HG03045 (cell line): ENCODE measurements around the gene ALCAM.
"Not testable (repeated sequence)": the region's sequence is repeated elsewhere in the genome, so short reads cannot be mapped to it uniquely, and the experiment has no call there.

ENCODE experiments used
- ATAC-seq: cut with Tn5 transposase; IDR thresholded peaks from one replicate; pipeline ENCODE4 v1.9.1; 2021; ENCODE audit warnings: mild to moderate bottlenecking, moderate library complexity; ENCODE audit not compliant: unreplicated experiment

ALCAM gene

DNA sequence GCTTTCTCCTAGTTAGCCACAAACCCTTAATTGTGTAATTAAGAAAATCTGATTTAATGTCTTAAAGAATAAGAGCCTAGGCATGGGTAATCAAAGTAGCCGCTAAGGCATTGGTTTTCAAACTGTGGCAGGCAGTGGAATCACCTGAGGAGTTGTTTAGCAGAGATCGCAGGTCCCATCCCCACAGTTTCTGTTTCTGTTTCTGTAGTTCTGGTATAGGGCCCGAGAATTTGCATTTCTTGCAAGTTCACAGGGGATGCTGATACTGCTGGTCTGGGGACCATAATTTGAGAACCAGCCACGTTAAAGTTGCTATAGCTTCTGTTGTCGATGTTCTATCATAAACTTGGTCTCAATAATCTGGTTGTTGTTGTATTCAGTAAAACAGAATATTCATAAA lies 204.3 kb downstream of the ALCAM start:
- ATAC-seq, result no peak

DNA sequence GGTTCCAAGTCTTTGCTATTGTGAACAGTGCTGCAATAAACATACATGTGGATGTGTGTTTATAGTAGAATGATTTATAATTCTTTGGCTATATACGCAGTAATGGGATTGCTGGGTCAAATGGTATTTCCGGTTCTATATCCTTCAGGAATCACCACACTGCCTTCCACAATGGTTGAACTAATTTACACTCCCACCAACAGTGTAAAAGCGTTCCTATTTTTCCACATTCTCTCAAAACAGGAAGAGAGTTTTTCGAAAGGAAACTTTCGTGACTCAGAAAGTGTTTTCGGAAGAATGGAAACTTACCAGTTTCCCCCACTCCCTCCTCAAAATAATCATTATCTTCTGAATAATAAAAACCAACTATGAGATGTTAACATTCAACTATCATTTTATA lies 205.8 kb downstream of the ALCAM start:
- ATAC-seq, result no peak

DNA sequence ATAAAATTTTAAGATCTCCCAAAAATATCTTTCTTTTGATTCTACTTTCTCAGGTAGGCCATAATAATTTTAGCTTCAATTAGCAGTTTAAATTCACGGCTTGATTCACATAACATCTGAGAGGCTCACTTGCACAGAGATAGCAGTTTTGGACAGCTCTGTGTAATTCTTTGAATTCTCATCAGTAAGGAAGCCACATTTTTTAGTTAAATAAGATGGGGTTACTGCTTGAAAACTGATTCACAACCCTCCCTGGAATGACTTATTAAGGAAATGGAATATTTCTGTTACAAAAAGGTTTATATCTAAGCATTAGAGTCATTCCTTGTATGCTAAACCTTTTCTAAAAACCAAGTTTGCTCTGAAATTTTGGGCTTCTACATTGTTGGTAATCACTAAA lies 212.7 kb downstream of the ALCAM start:
- no peak for ATAC-seq

DNA sequence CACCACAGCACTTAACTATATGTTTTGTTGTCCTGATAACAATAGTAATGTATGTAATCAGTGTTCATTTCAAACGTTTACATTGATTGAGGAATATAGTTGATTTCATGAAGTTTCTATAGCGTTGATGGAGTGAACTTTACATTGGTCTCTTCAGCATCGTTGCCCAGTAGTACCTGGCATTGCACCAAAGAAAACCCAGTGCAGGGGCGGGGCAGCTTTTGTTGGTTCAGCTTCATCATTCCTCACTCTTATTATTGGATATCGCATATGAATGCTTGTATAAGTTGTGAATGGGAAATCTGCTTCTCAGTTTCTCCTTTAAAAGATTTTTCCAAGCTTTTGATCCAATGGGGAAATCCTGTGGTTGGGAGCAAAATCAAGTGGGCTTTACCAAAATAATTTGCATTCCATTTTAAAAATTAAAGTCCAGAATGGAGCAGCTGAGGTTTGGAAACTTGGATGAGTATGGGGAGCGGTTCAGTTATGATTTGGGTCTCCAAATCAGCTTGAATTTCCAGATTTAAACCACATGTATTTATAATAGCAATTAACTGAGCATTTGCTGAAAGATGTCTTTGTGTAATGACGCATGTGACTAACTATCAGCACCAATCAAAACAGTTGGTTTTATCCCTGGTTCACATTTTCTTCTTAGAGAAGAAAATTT lies 213.7 kb downstream of the ALCAM start:
- ATAC-seq, result no peak

DNA sequence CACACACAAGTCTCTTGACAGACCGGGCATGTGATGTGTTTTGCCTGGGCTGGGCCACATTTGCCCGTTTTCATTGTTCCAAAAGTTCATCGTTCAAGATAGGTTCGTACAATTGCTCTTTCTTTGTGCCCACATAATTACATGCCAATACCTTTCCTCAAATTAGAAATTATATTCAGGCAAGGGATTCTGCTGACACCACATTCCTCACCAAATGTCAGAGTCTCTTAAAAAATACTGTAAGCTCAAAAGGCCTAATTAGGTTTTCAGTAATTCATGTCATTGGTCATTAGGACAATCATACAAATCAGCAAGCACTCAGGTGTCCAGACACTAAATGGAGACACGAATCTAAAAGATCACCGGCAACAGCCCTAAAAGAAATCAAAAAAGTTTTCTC lies 215.3 kb downstream of the ALCAM start:
- no peak for ATAC-seq

DNA sequence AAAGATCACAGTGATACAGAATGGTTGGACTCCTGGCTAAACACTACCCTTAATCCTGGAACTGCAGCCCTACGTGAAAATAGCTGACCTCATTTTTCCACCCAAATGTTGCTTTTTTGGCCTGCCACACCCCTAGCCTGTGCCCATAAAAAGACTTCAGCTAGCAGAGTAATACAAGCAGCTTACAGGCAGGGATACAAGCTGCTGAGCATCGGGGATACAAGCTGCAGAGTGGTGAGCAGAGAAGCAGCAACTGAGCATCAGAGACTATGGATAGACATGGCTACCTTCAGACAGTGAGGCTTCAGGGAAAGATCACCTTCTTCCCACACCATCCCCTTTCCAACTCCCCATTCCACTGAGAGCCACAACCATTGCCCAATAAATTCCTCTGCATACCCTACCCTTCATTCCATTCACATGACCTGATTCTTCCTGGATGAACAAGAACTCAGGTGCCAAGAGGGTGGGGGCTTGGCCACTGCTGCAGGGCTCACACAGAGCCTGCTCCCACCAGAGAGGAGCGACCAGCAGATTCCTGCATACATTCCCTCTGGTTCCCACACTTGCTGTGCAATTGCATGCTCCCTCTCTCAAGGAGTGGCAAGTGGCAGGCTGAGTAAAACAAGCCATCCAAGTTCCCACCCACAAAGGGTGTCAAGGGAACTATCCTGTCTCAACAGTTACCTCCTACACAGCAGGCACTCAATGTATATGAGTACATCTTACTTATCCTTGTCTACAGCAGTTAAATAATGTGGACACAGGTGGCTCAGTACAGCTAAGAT lies 217.5 kb downstream of the ALCAM start:
- ATAC-seq, result no peak

DNA sequence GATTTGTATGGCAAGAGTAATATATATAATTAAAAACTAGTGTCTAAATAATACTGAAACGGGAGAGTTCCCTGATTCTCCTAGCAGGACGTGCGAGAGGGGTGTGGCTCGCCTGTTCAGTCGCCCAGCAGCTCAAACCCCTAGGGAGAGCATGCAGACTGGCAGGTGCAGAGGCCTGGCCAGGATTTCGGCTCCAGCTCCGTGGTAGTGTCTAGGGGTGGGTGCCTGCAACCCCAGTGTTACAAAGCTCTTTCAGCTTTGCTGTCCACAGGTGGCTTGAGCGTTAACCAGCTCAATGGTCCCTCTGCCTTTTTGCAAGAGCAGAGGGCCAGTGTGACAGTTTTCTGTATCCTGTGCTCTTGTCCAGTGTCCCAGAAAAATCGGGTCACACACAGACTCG lies 226.6 kb downstream of the ALCAM start:
- ATAC-seq, result no peak

DNA sequence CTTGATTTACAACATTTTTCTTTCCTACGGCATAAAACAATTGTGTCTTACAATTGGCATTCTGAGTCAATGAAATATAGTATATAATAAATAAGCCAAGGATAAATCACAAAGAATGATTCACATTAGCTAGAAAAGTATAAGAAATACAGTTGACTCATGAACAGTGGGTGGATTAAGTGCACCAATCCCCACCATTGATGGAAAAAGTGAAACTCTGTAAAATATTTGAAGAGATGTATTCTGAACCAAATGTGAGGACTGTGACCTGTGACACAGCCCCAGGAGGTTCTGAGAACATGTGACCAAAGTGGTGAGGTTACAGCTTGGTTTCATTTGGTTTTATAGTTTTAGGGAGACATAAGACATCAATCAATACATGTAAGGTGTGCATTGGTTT lies 227.5 kb downstream of the ALCAM start:
- no peak for ATAC-seq

DNA sequence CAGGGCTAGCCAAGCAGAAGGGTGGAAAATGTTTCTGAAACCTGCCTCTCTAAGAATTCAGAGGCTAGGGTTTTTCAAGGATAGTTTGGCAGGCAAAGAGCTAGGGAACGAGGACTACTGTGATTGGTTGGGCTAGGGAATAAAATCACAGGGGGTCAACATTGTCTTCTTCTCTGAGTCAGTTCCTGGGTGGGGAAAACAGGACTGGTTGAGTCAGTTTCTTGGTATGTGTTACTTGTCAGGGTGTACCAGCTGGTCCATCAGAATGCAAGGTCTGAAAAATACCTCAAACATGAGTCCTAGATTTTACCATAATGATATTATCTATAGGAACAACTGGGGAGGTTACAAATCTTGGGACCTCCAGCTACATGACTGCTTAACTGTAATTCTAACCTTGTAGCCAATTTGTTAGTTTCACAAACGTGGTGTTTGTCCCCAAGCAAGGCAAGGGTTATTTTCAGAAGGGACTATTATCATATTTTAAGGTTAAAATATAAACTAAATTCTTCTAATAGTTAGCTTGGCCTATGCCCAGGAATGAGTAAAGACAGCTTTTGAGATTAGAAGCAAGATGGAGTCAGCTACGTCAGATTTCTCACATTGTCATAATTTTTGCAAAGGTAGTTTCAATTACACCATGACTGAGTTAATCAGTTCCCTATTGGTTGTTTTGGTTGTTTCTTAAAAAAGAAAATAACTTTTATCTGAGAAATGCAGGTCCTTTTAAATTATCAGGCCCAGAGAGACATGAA lies 231.5 kb downstream of the ALCAM start:
- ATAC-seq, result no peak

DNA sequence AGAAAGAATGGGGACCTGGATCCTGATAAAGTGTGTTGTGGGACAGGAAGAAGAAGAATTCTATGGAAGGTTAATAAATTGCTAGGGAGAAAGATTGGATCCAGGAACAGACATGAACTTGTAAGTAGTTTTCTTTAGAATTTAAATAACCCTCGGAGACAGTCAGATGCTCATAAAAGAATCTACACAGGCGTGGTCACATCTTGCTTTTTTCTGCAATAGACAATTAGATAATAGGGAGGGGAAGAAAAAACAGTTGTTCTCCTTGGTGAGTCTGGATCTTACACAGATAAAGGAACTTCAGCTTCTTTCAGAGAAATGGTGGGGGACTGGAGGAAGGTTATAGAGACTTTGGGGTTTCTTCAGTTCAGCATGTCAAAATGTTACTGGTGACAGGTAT lies 232.6 kb downstream of the ALCAM start:
- ATAC-seq, result no peak

DNA sequence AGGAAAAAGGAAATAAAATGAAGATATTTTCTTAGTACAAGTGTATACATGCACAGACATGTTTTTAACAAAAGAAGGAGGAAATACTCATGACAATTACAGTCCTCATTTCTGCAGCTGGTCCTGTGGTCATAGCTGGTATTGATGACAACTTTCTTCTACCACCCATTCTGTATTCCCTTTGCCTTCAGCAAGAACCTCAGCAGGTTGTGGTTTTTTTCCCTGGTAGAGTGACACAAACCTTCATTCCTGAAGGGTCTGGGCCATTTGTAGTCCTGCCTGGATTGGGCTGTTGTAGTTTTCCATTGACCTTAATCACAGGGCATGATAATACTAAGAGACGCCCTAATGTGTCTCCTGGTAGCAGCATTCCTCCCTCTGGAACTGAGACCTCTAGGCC lies 235.0 kb downstream of the ALCAM start:
- not testable (repeated sequence) for ATAC-seq

DNA sequence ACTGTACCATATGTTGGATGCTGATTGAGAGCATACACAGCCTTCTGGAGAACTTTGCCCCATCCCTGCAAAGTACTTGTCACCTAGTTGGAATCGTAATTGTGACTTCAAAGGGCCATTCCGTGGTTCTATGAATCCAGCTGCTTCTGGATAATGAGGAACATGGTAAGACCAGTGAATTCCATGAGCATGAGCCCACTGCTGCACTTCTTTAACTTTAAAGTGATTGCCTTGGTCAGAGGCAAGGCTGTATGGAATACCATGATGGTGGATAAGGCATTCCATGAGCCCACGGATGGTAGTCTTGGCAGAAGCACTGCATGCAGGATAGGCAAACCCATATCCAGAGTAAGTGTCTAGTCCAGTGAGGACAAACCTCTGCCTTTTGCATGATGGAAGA lies 235.6 kb downstream of the ALCAM start:
- not testable (repeated sequence) for ATAC-seq

DNA sequence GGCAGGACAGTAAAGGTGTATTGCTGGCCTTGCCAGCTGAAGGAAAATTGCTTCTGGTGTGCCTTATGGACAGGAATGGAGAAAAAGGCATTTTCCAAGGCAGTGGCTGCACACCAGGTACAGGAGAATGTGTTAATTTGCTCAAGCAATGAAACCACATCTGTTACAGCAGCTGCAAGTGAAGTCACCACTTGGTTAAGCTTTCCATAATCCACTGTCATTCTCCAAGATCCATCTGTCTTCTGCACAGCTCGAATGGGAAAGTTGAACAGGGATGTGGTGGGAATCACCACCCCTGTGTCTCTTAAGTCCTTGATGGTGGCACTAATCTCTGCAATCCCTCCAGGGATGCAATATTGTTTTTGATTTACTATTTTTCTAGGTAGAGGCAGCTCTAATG lies 236.8 kb downstream of the ALCAM start:
- ATAC-seq, result not testable (repeated sequence)

DNA sequence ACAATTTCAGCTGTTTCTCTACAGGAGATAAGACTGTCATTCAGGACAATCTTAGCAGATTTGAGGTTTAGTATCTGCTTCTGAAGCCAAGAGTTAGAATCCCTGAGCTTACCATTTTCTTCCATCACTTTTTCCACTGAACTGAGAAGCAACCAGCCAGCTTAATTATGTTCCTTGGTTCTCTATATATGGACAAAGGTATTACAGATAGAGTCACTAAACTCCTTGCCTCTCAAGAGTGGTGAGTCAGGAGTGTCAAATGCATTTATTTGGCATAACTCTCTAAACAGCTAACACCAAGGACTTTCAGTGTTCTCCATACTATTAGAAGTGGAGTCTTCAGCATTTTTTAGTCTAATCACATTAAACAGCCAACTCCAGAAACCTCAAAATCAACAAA lies 239.3 kb downstream of the ALCAM start:
- no peak for ATAC-seq

DNA sequence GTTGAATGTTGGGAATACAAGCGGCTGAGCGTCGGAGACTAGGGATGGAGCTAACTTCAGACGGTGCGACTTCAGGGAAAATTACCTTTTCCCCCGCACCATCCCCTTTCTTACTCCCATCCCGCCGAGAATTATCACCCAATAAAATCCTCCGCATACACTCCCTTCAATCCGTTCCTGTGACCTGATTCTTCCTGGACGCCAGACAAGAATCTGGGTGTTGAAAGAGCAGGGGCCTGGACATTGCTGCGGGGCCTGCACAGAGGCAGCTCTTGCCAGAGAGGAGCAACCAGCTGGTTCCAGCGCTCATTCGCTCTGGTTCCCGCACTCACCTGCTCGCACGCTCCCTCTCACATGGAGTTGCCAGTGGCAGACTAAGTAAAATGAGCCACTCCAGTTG lies 241.9 kb downstream of the ALCAM start:
- no peak for ATAC-seq

DNA sequence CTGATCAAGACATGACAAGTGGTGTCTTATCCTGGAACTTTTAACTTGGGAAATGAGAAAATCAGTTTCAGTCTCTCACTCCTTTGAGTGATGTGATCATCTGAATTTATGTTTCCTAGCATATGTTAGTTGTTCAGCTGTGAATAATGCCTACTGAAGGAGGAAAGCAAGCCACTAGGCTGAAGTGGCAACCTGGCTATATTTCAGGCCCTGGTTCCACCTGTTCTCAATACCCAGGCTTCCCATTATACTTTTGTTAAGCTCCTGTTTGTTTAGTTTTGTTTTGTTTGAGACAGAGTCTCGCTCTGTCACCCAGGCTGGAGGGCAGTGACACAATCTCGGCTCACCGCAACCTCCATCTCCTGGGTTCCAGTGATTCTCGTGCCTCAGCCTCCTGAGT lies 243.8 kb downstream of the ALCAM start:
- no peak for ATAC-seq

DNA sequence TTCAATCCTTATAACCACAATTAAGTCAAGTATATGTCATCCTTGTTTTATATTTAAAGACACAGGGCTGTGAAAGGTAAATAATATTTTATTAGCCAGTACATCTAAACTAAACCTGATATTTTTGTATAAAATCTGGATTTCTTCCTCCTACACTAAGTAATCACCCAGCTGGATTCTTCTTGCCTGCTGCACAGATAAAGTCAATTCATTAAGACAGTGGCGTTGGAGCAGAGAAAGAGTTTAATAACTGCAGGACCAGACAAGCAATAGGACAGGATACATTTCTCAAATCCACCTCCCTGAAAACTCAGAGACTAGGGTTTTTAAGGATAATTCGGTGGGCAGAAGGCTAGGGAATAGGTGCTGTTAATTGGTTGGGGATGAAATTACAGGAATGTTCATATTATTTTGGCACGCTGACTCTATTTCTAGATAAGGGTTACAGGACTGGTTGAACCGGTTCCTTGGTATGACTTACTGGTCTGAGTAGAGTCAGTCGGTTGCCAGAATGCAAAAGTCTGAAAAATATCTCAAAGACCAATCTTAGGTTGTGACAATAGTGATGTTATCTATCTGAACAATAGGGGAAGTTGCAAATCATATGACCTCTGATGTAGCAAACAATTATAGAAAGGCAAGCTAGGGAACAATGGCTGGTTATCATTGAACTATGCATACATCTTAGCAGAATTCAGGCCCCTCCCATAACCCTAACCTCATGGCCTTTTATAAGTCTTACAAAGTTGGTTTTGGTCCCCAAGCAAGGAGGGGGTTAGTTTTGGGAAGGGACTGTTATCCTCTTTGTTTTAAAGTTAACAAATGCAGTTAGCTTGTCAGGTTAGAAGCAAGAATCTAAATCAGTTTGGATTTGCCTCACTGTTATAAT lies 244.8 kb downstream of the ALCAM start:
- no peak for ATAC-seq

DNA sequence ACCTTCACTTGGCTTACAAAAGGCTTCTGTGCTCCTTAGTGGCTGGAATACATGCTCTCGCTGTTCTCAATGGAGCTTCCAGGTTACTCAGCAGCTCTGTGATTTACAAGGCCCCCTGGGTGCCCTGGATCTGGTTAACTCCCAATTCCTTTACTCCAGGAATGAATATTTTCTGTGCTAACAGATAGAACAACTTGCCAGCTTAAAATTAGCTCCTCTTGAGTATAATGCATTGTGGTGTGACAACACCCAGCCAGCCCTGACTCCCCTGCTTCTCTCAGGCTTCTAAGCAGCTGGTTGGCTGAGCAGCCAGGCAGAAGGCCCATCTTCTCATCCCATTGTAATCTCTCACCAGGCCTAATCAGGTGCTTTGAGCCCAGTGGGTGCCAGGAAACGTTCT lies 246.4 kb downstream of the ALCAM start:
- no peak for ATAC-seq

DNA sequence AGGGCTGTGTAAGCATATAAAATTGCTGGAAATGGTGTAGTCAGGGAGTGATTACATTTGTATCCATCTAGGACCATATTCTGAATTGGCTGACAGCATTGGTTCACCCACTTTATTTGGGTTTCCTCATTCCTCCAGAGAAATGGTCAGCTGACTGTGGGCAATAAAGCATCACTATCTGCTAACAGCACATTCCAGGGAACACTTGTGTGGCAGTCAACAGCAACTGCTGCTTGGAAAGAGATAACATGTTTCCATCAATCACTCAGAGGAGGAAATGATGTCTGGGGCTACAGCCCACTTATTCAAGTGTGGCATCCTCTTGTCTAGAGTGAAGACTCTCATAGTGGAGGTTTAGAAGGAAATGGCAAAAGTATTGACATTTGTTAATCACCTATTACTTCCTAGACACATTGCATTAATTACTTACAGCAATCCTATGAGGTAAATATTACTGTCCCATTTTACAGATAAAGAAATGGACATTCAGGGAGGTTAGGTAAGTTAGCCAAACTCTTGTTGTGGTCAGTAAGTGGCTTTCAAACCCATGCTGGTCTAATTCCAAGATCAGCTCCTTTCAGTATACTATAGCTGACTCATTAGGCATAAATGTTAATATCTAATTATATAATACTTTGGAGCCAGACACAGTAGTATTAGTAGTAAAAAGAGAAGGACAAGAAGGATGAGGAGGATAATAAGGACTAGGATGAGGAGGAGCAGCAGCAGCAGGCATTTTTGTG lies 247.8 kb downstream of the ALCAM start:
- ATAC-seq, result no peak

DNA sequence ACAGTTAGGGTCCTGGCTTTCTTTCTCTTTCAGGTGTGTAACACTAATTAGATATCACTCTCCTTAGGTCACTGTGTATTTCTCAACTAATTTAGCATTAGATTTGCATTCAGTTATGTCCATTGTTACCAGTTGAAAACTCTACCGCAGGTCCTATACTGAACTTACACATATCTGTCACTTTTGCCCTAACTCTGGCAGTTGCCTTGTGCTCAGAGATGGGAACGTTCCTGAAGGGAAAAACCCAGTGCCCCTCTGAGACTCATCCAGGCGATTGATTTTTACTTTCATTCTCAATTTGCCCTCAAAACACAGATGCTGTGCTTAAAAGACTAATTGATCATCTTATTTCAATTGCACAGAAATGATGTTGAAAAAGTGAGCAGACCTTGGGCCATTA lies 249.1 kb downstream of the ALCAM start:
- ATAC-seq, result no peak
